ENCODE measurements around the gene UROC1. TPM values are rescaled to one million over a fixed set of nuclear protein-coding genes. Genes with fewer than 3 reads are reported as not detected.

The UROC1 gene
- total RNA-seq, 2 experiments from 2014 or later: 0.09 TPM; not detected in 1

GRCh38 chr3:126548556-126549466 is 31.2 kb upstream of the UROC1 start:
- H4K20me1 ChIP-seq (ENCODE audit: insufficient read depth, low read length): no peaks in the 10 kb centered on the region
- H3K36me3 ChIP-seq (ENCODE audit: insufficient read depth, low read length): no peaks in the 10 kb centered on the region
- no peaks in the 10 kb centered on the region for H3K9me2 ChIP-seq (ENCODE audit: insufficient read depth, low read length)
- H3K9me3 ChIP-seq (ENCODE audit: low read length): no peaks in the 10 kb centered on the region
- no peaks in the 10 kb centered on the region for H3K4me1 ChIP-seq (ENCODE audit: insufficient read depth, low read length, poor library complexity, severe bottlenecking)
- no peak overlapping the region for H3K27ac ChIP-seq (ENCODE audit: low read depth, low read length, poor library complexity, severe bottlenecking)
- no peak for DNase-seq (ENCODE audit: low spot score)
- intact Hi-C loops (cut with micrococcal nuclease; ENCODE audit: unreplicated experiment): no loop called here
- no peak overlapping the region for H3K4me3 ChIP-seq (ENCODE audit: low read depth, low read length, poor library complexity, severe bottlenecking)
- no peak overlapping the region for H3K4me2 ChIP-seq (ENCODE audit: low read length)
- no TSS peak for BruUV-seq (replicated peaks)
- TF ChIP-seq EZH2phosphoT487 (IDR thresholded peaks at IDR 0.05; ENCODE audit: borderline replicate concordance, low read depth, low read length): no peak
- TF ChIP-seq, protein P1, sequence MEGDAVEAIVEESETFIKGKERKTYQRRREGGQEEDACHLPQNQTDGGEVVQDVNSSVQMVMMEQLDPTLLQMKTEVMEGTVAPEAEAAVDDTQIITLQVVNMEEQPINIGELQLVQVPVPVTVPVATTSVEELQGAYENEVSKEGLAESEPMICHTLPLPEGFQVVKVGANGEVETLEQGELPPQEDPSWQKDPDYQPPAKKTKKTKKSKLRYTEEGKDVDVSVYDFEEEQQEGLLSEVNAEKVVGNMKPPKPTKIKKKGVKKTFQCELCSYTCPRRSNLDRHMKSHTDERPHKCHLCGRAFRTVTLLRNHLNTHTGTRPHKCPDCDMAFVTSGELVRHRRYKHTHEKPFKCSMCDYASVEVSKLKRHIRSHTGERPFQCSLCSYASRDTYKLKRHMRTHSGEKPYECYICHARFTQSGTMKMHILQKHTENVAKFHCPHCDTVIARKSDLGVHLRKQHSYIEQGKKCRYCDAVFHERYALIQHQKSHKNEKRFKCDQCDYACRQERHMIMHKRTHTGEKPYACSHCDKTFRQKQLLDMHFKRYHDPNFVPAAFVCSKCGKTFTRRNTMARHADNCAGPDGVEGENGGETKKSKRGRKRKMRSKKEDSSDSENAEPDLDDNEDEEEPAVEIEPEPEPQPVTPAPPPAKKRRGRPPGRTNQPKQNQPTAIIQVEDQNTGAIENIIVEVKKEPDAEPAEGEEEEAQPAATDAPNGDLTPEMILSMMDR (conservative IDR thresholded peaks at IDR 0.05; ENCODE audit: low read length): 0 out of 2 replicates have a peak, but pooled peaks have one; percentile 28
- ChIA-PET POLR2A (interaction anchor here (0.6 kb wide), 1 partner anchor 690 kb away, joined by 5 read pairs; no protein-coding TSS in a partner anchor), CTCF (ENCODE audit: unreplicated experiment) (no interaction called here)
- no peaks in the 10 kb centered on the region for H3K79me2 ChIP-seq (ENCODE audit: insufficient read depth, low read depth, low read length)
- H2AFZ ChIP-seq (ENCODE audit: low read length): no peak overlapping the region

DNA sequence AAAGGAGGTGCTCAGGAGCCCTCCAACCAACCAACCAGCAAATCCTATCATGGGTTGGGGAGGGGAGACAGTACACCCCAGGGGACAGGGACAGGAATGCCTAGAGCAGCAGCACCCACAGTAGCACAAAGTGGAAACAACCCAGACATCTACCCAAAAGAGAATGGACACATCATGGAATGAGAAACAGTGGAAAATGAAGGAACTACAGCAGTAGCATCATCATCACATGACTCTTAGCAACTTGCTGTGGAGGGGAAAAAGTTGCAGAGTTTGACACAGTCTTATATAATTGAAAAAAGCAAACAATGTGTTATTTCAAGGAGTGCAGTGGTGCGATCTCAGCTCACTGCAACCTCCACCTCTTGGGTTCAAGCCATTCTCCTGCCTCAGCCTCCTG is 30.1 kb upstream of the UROC1 start:
- H3K27ac ChIP-seq (ENCODE audit: low read depth, low read length, poor library complexity, severe bottlenecking): no peak overlapping the region
- DNase-seq (ENCODE audit: low spot score): no peak
- no peak overlapping the region for H3K4me3 ChIP-seq (ENCODE audit: low read depth, low read length, poor library complexity, severe bottlenecking)
- ChIA-PET POLR2A (no interaction called here), CTCF (ENCODE audit: unreplicated experiment) (no interaction called here)
- no peak overlapping the region for H3K4me2 ChIP-seq (ENCODE audit: low read length)
- H3K9me3 ChIP-seq (ENCODE audit: low read length): no peaks in the 10 kb centered on the region
- TF ChIP-seq EZH2phosphoT487 (IDR thresholded peaks at IDR 0.05; ENCODE audit: borderline replicate concordance, low read depth, low read length): no peak
- TF ChIP-seq, protein P1 (conservative IDR thresholded peaks at IDR 0.05; ENCODE audit: low read length): no peak
- H3K79me2 ChIP-seq (ENCODE audit: insufficient read depth, low read depth, low read length): no peaks in the 10 kb centered on the region
- no peaks in the 10 kb centered on the region for H3K36me3 ChIP-seq (ENCODE audit: insufficient read depth, low read length)
- no TSS peak for BruUV-seq (replicated peaks)
- intact Hi-C loops (cut with micrococcal nuclease; ENCODE audit: unreplicated experiment): no loop called here
- H3K9me2 ChIP-seq (ENCODE audit: insufficient read depth, low read length): no peaks in the 10 kb centered on the region
- H2AFZ ChIP-seq (ENCODE audit: low read length): no peak overlapping the region
- no peaks in the 10 kb centered on the region for H3K4me1 ChIP-seq (ENCODE audit: insufficient read depth, low read length, poor library complexity, severe bottlenecking)
- no peaks in the 10 kb centered on the region for H4K20me1 ChIP-seq (ENCODE audit: insufficient read depth, low read length)

Measured in OCI-LY7 (cell line).